GM21367 (cell line): ENCODE results near the gene WDR72.

Source experiments
- ATAC-seq: cut with Tn5 transposase; IDR thresholded peaks from one replicate; pipeline ENCODE4 v1.9.1; 2021; ENCODE audit not compliant: unreplicated experiment

Gene WDR72

GRCh38 chr15:53536479-53537120 lies 222.9 kb downstream of the WDR72 start:
- ATAC-seq = no peak

- ATAC-seq = no peak
Observed at GRCh38 chr15:53535886-53536285, 223.6 kb downstream of the WDR72 start.

GRCh38 chr15:53534105-53534839 lies 225.2 kb downstream of the WDR72 start:
- ATAC-seq = no peak

- ATAC-seq = no peak
Observed at GRCh38 chr15:53530761-53531160, 228.7 kb downstream of the WDR72 start.

- ATAC-seq = no peak
Observed at GRCh38 chr15:53527996-53528395, 231.5 kb downstream of the WDR72 start.

GRCh38 chr15:53525894-53526293 lies 233.6 kb downstream of the WDR72 start:
- ATAC-seq = no peak

GRCh38 chr15:53522991-53523390 lies 236.5 kb downstream of the WDR72 start:
- ATAC-seq = no peak

- no peak for ATAC-seq
Observed at GRCh38 chr15:53520996-53521395, 238.5 kb downstream of the WDR72 start.

- ATAC-seq = no peak
Observed at GRCh38 chr15:53513431-53513830, 246.0 kb downstream of the WDR72 start.

GRCh38 chr15:53512029-53512428 lies 247.4 kb downstream of the WDR72 start:
- no peak for ATAC-seq

- ATAC-seq = no peak
Observed at GRCh38 chr15:53511175-53511574, 248.3 kb downstream of the WDR72 start.

- no peak for ATAC-seq
Observed at GRCh38 chr15:53506370-53506769, 253.1 kb downstream of the WDR72 start.

- no peak for ATAC-seq
Observed at GRCh38 chr15:53498996-53499395, 260.5 kb downstream of the WDR72 start.

- no peak for ATAC-seq
Observed at GRCh38 chr15:53490341-53490740, 269.1 kb downstream of the WDR72 start.

GRCh38 chr15:53482055-53482454 lies 277.4 kb downstream of the WDR72 start:
- ATAC-seq = no peak

GRCh38 chr15:53477981-53478766 lies 281.3 kb downstream of the WDR72 start:
- no peak for ATAC-seq

- ATAC-seq = no peak
Observed at GRCh38 chr15:53473886-53474285, 285.6 kb downstream of the WDR72 start.

- no peak for ATAC-seq
Observed at GRCh38 chr15:53473435-53473834, 286.0 kb downstream of the WDR72 start.

GRCh38 chr15:53472883-53473282 lies 286.6 kb downstream of the WDR72 start:
- ATAC-seq = no peak

- no peak for ATAC-seq
Observed at GRCh38 chr15:53472210-53472609, 287.3 kb downstream of the WDR72 start.

- no peak for ATAC-seq
Observed at GRCh38 chr15:53470743-53471142, 288.7 kb downstream of the WDR72 start.

- no peak for ATAC-seq
Observed at GRCh38 chr15:53469422-53469821, 290.0 kb downstream of the WDR72 start.
